Neural progenitor cell (in vitro differentiated cells): ENCODE measurements around the gene CHRNG. TPM values are rescaled to one million over a fixed set of nuclear protein-coding genes. Genes with fewer than 3 reads are reported as not detected.

Source experiments
- DNase-seq: peaks from one replicate; pipeline ENCODE4 v3.0.0-alpha.2; 2016; ENCODE audit warnings: low spot score
- H2AFZ ChIP-seq: fragments of 200-600 bp; sonication (generic); replicated peaks from 2 replicates; pipeline ENCODE4 v1.6.1; 2016; ENCODE audit warnings: antibody characterized with exemption
- H3F3A ChIP-seq: fragments of 200-600 bp; sonication (generic); 2 replicates; pipeline ENCODE4 v1.6.1; 2016; ENCODE audit warnings: antibody characterized with exemption, low read depth
- H3K27ac ChIP-seq: fragments of 200-600 bp; sonication (generic); 2 replicates; pipeline ENCODE4 v1.5.1; 2016; ENCODE audit warnings: mild to moderate bottlenecking
- H3K27me3 ChIP-seq: fragments of 200-600 bp; sonication (generic); 2 replicates; pipeline ENCODE4 v1.6.1; 2016; ENCODE audit warnings: mild to moderate bottlenecking, moderate library complexity
- H3K36me3 ChIP-seq: fragments of 200-600 bp; sonication (generic); 2 replicates; pipeline ENCODE4 v1.5.1; 2016
- H3K4me1 ChIP-seq: fragments of 200-600 bp; sonication (generic); 2 replicates; pipeline ENCODE4 v1.6.1; 2016; ENCODE audit warnings: mixed run types
- H3K4me2 ChIP-seq: fragments of 200-600 bp; sonication (generic); 2 replicates; pipeline ENCODE4 v1.6.1; 2016
- H3K4me3 ChIP-seq: fragments of 200-600 bp; sonication (generic); 2 replicates; pipeline ENCODE4 v1.5.1; 2016
- H3K79me2 ChIP-seq: fragments of 200-600 bp; sonication (generic); 2 replicates; pipeline ENCODE4 v1.6.1; 2016; ENCODE audit warnings: low read depth
- H3K9ac ChIP-seq: fragments of 200-600 bp; sonication (generic); 2 replicates; pipeline ENCODE4 v1.6.1; 2016
- H3K9me3 ChIP-seq: fragments of 200-600 bp; sonication (generic); 2 replicates; pipeline ENCODE4 v1.5.1; 2016; ENCODE audit warnings: low read depth
- H4K20me1 ChIP-seq: fragments of 200-600 bp; sonication (generic); 2 replicates; pipeline ENCODE4 v1.6.1; 2016; ENCODE audit warnings: low read depth
- H3K27ac Mint-ChIP-seq: 3 replicates; pipeline ENCODE4 v1.8.0; 2021; ENCODE audit warnings: mixed read lengths
- H3K27me3 Mint-ChIP-seq: 2 replicates; pipeline ENCODE4 v1.8.0; 2022; ENCODE audit warnings: low read depth, mild to moderate bottlenecking, inconsistent platforms, moderate library complexity, mixed read lengths; ENCODE audit not compliant: insufficient read depth
- H3K36me3 Mint-ChIP-seq: 3 replicates; pipeline ENCODE4 v1.8.0; 2021; ENCODE audit warnings: mixed read lengths
- H3K4me1 Mint-ChIP-seq: 3 replicates; pipeline ENCODE4 v1.8.0; 2021; ENCODE audit warnings: mixed read lengths
- H3K4me3 Mint-ChIP-seq: 3 replicates; pipeline ENCODE4 v1.8.0; 2021; ENCODE audit warnings: mild to moderate bottlenecking, moderate library complexity, mixed read lengths
- H3K9me3 Mint-ChIP-seq: 3 replicates; pipeline ENCODE4 v1.8.0; 2020; ENCODE audit warnings: mixed read lengths
- CTCF ChIP-seq: fragments of 200-600 bp; sonication (generic); IDR thresholded peaks from 2 replicates; pipeline ENCODE4 v1.5.1; 2017; ENCODE audit warnings: antibody characterized with exemption, mild to moderate bottlenecking
- EZH2 ChIP-seq: fragments of 200-600 bp; sonication (generic); IDR thresholded peaks from 2 replicates; pipeline ENCODE4 v1.6.1; 2017; ENCODE audit warnings: antibody characterized with exemption, mild to moderate bottlenecking, moderate library complexity
- EZH2phosphoT487 ChIP-seq: fragments of 200-600 bp; sonication (generic); IDR thresholded peaks from 2 replicates; pipeline ENCODE4 v1.6.1; 2017; ENCODE audit warnings: antibody characterized with exemption
- total RNA-seq: library from RNA; depleted of rRNA; stranded (reverse); fragments of >200 nt; gene quantifications from 2 replicates; pipeline ENCODE4 v1.2.3, GENCODE V29; 2015; ENCODE audit warnings: low replicate concordance

The CHRNG gene
- total RNA-seq, 1 donor from 2014 or later = not detected

GRCh38 chr2:232497348-232497747 lies 42.1 kb upstream of the CHRNG start:
- peaks cover 3% of the 10 kb centered on the region for H3K9me3 Mint-ChIP-seq
- no peaks in the 10 kb centered on the region for H3K36me3 Mint-ChIP-seq
- no peak for TF ChIP-seq CTCF
- TF ChIP-seq EZH2phosphoT487 = no peak
- TF ChIP-seq EZH2 = no peak
- Histone ChIP-seq H3K4me2 (no peak overlapping the region), H4K20me1 (peaks cover 10% of the 10 kb centered on the region), H3K9me3 (no peaks in the 10 kb centered on the region), H3K27me3 (peaks cover 25% of the 10 kb centered on the region), H3K27ac (no peak overlapping the region), H3K79me2 (no peaks in the 10 kb centered on the region), H3K9ac (no peak overlapping the region), H3K36me3 (no peaks in the 10 kb centered on the region), H2AFZ (no peak overlapping the region), H3K4me3 (no peak overlapping the region), H3K4me1 (peaks cover 28% of the 10 kb centered on the region), H3F3A (peaks cover 3% of the 10 kb centered on the region)
- H3K27me3 Mint-ChIP-seq = peaks cover 15% of the 10 kb centered on the region
- DNase-seq = no peak
- peaks cover 26% of the 10 kb centered on the region for H3K4me1 Mint-ChIP-seq
- H3K27ac Mint-ChIP-seq = no peak overlapping the region
- no peak overlapping the region for H3K4me3 Mint-ChIP-seq

GRCh38 chr2:232498452-232498851 lies 41.0 kb upstream of the CHRNG start:
- H3F3A ChIP-seq = peaks cover 4% of the 10 kb centered on the region
- Mint-ChIP-seq H3K9me3 (peaks cover 3% of the 10 kb centered on the region), H3K27me3 (peaks cover 17% of the 10 kb centered on the region), H3K4me3 (no peak overlapping the region), H3K27ac (no peak overlapping the region), H3K36me3 (no peaks in the 10 kb centered on the region), H3K4me1 (peaks cover 29% of the 10 kb centered on the region)
- peaks cover 31% of the 10 kb centered on the region for H3K4me1 ChIP-seq
- no peak overlapping the region for H3K4me3 ChIP-seq
- TF ChIP-seq EZH2 = no peak
- no peak for TF ChIP-seq EZH2phosphoT487
- TF ChIP-seq CTCF = no peak
- DNase-seq = no peak
- peaks cover 14% of the 10 kb centered on the region for H4K20me1 ChIP-seq
- H3K9me3 ChIP-seq = no peaks in the 10 kb centered on the region
- no peaks in the 10 kb centered on the region for H3K79me2 ChIP-seq
- H3K9ac ChIP-seq = no peak overlapping the region
- no peaks in the 10 kb centered on the region for H3K36me3 ChIP-seq
- peaks cover 36% of the 10 kb centered on the region for H3K27me3 ChIP-seq
- no peak overlapping the region for H2AFZ ChIP-seq
- no peak overlapping the region for H3K4me2 ChIP-seq
- H3K27ac ChIP-seq = no peak overlapping the region

- peaks cover 28% of the 10 kb centered on the region for H3K4me1 ChIP-seq
- Mint-ChIP-seq H3K4me1 (peaks cover 49% of the 10 kb centered on the region), H3K9me3 (peaks cover 3% of the 10 kb centered on the region), H3K4me3 (no peak overlapping the region), H3K36me3 (no peaks in the 10 kb centered on the region), H3K27me3 (peaks cover 39% of the 10 kb centered on the region), H3K27ac (no peak overlapping the region)
- H3F3A ChIP-seq = peaks cover 15% of the 10 kb centered on the region
- no peak overlapping the region for H3K27ac ChIP-seq
- no peak overlapping the region for H2AFZ ChIP-seq
- H3K27me3 ChIP-seq = peaks cover 65% of the 10 kb centered on the region
- no peak overlapping the region for H3K4me2 ChIP-seq
- no peak for TF ChIP-seq EZH2phosphoT487
- TF ChIP-seq CTCF = no peak
- no peak for TF ChIP-seq EZH2
- no peaks in the 10 kb centered on the region for H3K36me3 ChIP-seq
- no peaks in the 10 kb centered on the region for H3K79me2 ChIP-seq
- DNase-seq = no peak
- H3K9me3 ChIP-seq = no peaks in the 10 kb centered on the region
- H3K9ac ChIP-seq = no peak overlapping the region
- no peak overlapping the region for H3K4me3 ChIP-seq
- peaks cover 30% of the 10 kb centered on the region for H4K20me1 ChIP-seq
These were observed 38.1 kb upstream of the CHRNG start for GRCh38 chr2:232501331-232501771.
